HG02970 (cell line): ENCODE results near the gene FHOD3.

ENCODE experiments used
- ATAC-seq: cut with Tn5 transposase; IDR thresholded peaks from one replicate; pipeline ENCODE4 v1.9.1; 2021; ENCODE audit warnings: mild to moderate bottlenecking, moderate library complexity, moderate number of reproducible peaks; ENCODE audit not compliant: unreplicated experiment, low FRiP score

Gene FHOD3

DNA sequence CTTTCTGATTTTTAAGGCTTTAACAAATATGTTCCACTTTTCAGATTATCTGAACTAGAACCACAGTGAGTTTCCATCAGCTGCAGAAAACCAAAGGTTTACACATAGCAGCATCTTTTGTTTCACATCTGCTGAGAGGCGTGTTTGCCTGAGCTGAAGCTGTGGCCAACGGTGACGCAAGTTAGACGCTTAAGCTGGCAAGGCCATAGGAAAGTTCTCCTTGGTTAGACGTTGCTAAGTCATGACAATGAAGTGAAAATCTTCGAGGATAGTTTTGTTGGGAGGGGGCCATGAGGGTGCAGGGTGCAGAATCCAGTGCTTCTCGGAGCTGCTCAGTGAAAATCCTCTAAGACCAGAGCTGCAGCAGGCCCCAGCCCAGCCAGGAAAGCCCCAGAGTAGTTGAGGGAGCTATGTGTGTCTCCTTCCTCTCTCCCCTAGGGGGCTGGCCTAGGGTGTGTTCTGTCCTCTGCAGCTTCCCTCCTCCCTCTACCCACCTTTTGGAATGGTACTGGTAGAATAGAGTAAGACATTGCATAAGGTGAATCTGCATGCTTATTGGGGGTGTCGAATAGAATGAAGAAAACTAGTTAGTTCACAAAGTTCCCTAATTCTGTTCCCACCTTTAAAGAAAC, 105.4 kb downstream of the FHOD3 start:
- ATAC-seq, result no peak

DNA sequence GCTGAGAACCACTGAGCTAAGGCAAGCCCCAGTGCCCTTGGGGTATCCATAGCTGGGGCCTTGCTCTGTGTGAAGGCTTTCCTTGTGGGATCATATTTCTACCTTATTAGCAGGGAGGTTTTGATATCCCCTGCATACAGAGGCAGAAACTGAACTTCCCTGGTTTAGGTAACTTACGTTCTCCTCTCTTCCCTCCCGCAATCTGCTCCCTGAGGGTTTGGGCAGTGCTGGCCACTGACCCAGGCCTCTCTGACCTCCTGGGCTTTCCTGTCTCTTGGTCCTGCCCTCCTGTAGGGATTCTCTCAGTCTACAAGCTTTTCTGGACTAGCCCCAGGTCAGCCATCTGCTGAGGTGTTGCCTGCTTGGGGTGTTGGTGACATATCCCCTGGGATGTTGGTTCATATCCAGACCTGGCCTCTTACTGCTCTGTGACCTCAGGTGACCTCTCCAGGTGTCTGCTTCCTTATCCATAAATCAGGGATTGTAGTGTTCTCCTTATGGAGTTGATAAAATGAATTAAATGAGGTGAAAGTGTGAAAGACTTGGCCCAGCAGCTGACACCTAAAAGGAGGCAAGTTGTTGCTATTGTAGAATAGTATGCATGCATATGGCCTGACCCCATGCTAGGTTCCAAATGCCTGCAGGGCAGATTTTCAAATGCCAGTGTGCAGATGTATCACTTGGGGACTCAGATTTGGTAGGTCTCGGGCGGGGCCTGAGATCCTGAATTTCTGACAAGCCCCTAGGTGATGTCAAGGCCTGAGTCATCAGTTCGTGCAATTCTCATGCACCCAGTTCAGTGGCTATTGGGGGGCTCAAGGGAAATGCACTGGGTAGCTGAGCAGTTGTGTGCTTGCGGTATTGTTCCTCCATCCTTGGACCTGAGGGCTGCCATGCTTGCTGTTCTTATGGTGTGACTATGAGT, 106.6 kb downstream of the FHOD3 start:
- no peak for ATAC-seq

DNA sequence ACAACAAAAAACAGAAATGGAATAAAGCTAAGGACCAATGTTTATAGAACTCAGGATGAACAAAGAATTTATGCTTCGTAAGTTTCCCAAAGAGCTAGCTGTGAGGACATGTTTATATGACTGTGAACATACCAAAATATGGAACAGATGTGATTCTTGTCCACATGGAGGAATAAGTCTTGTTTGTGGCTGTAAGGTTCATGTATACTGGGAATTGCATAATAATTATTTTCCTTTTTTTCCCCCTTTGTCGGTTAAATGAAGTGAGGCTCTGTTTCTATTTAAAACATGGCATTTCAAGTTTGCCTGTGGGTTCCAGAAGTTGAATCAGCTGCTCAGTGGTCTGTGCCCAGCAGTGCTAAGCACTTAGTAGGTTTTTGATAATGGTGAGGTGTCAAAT, 108.1 kb downstream of the FHOD3 start:
- no peak for ATAC-seq

DNA sequence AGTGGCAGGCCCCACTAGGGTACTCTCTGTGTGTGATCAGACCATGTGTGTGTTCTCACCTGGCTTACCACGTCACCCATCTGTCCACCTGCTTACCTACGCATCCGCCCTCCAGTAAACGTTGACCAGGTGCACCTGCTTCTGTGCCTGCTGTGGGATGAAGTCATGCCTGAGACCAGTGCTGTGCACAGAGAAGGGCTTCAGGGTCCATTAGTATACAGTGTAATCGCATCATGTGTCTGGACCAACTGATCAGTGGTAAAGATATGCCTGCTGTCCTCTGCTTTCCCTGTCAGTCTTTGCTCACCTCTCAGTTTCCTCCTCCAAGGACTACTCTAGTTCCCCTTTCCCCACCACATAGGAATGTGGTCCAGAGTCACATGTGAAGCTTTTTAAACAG, 109.3 kb downstream of the FHOD3 start:
- no peak for ATAC-seq

DNA sequence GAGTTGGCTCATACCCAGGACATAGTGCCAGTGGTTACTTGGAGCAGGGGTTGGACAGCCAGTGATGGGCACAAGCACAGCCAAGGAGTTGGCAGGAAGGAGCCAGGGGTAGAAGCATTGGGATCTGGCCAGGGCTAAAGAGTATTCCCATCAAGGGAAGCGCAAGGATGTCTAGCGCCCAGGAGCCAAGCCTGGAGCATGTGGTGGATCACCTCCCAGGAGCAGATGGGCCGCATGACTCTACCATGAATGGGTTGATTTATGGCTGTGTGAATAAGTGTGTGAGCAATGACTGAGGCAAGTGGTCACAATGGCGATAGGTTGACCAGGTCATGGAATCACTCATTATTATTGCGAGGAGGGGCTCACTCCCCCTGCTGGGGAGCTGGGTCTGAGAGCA, 111.1 kb downstream of the FHOD3 start:
- ATAC-seq, result no peak

DNA sequence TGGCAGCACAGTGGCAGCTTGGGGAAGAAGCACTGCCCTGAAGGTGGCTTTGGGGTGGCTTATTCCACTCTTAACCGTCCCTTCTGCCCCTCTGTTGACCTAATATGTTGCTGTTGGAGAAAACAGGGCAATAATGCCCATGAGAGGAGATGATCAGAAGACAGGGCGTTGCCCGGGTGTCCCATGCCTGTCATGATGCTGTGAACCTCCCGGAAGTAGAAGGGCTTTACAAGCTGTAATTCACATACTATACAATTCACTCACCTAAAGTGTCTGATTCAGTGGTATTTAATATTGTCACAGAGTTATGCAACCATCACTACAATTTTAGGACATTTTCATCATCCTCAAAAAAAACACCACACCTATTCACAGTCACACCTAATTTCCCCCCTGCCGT, 112.3 kb downstream of the FHOD3 start:
- ATAC-seq, result no peak

DNA sequence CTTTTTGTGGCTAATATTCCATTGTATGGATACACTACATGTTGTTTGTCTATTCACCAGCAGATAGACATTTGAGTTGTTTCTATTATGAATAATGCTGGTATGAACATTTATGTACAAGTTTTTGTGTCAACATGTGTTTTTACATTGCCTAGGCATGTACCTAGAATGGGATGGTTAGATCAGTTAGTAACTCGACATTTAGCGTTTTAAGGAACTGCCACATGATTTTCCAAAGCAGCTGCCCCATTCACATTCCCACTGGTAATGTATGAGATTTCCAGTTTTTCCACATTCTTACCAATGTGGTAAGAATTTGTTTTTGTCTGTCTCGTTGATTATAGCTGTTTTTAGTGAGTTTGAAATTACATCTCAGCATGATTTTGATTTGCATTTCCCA, 112.8 kb downstream of the FHOD3 start:
- no peak for ATAC-seq

DNA sequence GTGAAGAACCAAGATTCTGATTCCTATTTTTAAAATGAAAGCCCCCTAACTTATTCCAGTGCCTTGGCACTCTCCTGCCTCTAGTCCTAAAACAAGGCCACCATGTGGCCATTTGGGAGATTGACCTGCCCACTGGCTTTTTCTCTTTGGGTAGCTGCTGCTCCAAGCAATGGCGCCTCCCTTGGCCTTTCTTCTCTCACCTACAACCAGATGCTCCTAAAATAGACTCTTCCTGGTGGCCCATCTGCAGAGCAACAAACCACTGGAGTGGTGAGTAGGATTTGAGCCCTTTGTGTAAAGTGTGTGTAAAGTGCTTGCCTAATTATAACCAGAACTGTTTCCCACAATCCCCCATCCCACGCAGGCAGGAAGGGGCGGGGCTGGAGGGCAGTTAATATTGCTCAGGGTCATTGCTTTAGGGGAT, 114.2 kb downstream of the FHOD3 start:
- ATAC-seq, result no peak

DNA sequence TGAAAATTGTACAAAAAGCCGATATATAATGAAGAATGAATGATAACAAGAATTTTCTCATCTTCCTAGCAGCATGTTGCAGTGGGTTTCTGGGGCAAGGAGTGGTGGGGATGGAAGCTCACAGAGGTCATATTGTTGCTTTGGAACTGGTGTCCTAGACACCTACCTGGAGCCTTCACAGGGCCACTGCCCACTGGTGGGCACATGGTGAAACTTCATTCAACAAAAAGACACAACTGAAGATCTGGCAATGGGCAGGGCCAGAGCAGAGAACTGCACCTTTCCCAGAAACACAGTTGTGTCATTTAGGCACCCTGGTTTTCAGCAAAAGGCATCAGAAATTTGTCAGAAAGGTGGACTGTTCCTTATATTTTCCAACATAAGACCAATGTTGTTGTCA, 115.3 kb downstream of the FHOD3 start:
- no peak for ATAC-seq

DNA sequence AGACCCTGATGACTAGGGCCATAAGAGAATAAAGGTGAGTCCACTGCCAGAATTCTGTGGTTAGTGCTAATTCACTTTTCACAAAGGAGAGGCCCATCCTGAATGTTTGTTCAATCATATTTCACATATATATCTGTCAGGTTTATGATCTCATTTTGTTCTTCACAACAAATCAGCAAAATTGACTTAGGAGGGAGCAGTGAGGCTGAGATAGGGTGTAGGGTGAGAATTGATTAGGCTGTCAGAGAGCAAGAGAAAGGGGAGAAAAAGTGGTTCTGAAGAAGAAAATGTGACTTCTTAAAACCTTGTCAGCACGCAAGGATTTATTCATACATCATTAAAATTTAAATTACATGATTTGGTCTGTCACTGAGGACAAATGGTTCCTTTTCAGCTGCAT, 117.7 kb downstream of the FHOD3 start:
- ATAC-seq, result no peak

DNA sequence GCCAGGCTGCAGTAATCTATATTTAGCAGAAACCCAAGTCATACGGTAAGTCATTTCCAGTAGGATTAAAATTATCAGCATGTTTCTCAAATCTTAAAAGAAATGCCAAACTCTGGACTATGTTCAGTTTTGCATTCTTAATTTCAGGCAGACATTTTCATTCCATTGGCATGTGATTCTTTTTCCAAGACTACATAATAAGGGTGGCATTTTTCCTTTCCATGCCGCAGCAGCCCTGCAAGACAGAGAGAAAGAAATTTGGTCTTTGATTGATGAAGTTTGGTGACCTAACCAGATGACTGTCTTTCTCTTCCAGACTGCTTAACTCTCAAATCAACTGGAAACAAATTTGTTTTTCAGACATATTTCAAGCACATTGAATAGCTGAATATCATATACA, 118.1 kb downstream of the FHOD3 start:
- ATAC-seq, result no peak

DNA sequence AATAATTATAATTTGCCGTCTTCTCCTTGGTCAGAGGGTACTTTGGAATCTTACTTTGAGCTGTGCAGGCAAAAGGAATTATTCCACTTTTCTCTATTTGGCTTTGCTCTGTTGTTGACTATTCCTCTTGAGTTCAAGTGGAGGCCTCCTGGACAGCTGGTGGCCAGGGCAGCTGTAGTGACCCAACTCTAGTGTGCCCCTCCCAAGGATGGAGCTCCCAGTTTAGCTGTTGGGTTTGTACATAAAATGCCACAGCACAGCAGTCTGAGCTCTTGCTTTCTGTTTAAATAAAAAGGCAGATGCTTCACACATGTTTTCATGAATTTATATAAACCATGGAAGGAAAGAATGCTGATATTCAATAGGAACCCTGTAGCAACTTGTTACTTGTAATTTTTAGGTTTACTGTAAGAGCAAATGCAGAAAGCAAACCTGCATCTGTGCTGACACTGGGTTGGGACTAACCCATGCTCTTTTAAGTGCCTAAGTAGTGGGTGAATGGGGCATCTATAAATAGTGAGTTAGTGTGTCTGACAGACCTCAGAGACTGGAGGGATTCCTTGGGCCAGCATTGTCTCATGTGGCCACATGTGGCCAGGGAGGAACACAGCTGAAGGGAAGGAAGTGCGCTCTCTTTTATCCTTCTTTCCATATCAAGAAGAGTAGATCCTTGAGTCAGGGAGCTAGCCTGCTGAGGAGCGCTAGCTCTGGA, 121.8 kb downstream of the FHOD3 start:
- no peak for ATAC-seq

DNA sequence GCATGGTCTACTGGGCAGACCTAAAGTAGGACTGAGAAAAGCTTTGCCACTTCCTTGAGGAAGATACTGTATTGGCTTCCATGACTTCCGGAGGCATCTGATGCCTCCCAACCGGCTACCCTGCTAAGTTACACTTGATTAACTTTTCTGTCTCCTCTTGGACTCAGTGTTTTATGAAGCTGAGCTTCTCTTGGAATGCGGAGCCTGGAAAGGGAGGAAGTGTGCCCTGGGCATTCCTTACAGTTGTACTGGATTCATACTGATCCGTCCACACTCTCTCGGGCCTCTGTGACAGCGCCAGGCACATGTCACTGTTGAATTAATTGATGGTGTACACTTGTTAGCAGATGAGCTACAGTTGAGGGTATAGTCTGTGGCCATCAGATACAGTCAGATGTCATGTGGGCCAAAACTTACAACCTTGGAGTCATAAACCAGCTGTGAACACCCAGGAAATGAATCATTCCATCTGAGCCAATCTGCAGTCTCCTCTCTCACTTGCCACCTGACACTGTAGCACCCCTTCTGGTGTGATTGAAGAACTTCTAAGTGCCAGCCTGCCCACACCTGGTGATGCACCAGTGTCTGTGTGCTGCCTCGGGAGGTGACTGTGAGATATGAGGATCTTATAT, 122.5 kb downstream of the FHOD3 start:
- ATAC-seq, result no peak

DNA sequence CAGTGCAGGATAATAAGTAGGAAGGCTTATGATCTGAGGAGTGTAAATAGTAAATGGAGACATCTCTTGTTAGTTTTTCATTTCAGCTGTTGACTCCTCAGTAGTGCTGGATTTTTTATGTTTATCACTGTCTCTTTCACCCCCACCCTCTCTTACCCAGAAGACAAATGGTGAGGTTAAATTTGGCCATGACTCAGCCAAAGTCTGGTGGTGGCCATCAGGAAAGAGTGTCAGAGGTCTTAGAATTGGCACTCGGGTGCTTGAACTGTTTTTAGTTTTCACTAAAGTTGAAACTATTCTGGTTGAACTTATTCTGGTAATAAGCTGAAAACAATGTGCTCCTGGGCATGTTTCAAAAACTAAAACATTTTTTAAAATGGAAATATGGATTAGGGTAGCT, 123.3 kb downstream of the FHOD3 start:
- ATAC-seq, result no peak

DNA sequence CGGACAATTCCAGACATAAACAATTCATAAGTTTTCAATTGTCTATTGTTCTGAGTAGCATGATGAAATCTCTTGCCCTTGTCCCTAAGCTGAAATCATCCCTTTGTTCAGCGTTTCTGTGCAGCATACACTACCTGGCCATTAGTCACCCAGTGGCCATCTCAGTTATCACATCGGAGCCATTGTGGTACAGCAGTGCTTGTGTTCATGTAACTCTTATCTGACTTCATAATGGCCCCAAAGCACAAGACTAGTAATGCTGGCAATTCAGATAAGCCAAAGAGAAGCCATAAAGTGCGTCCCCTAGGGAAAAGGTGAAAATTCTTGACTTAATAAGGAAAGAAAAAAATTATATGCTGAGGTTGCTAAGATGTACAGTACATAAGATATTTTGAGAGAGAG, 127.2 kb downstream of the FHOD3 start:
- ATAC-seq, result no peak

DNA sequence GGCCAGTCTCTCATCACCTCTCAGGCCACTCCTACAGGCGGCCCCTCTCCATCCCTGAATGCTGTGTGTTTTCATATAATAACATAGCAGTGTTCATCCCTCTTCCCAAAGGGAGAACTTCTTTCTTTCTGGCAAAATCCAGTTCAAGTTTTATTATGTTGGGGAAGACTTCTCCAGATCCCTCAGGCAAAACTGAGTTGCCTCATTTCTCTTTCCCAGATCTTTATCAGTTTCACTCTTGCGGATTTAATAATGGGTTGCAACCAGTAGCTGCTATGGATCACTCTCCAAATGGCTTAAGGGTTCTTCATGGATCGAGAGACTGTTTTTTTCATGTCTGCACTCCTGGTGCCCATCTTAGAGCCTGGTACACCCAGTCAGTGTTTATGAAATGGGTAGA, 129.9 kb downstream of the FHOD3 start:
- ATAC-seq, result no peak

DNA sequence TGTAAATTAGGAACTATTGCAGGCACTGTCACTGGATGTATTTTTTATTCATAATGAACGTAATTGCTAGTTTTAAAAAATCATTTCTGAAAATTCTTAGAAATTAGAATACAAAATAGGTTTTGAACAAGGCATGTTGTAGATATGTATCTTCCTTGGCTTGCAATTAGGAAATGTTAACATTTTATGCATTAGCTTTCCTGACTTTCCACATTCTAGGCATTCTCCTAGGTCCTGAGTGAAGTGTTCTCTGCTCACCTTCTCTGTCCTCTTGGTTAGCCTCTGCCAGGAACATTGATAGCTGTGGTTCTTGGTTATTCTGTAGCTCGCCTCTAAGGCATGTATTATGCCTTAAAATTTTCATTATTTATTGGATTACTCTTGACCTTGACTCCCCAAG, 130.3 kb downstream of the FHOD3 start:
- no peak for ATAC-seq

DNA sequence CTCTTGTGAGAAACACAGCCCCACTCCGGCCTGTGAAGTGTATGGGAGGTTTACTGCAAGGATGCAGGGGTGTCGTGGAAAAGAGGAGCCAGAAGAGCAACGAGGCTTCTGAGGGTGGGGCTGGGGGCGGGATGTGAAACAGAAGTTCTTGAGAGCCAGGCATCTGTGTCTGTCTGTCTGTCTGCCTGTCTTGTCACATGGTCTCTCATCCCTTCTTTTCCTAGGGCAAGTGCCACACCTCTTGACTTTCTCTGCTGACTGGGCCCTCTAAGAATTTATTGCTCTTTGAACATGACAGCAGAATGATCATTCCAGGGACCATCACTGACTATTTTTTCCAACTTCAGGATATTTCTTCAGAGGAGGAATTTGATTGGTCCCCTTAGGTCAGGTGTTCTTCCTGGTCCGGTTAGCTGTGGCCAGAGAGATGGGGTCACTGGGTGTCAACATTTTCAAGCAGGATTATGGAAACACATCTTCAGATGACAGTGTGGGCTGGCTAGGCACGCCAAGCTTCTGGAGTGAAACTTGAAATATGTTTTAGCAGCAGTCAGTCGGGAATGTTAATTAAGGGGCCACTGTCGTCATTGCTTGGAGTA, 131.0 kb downstream of the FHOD3 start:
- no peak for ATAC-seq

DNA sequence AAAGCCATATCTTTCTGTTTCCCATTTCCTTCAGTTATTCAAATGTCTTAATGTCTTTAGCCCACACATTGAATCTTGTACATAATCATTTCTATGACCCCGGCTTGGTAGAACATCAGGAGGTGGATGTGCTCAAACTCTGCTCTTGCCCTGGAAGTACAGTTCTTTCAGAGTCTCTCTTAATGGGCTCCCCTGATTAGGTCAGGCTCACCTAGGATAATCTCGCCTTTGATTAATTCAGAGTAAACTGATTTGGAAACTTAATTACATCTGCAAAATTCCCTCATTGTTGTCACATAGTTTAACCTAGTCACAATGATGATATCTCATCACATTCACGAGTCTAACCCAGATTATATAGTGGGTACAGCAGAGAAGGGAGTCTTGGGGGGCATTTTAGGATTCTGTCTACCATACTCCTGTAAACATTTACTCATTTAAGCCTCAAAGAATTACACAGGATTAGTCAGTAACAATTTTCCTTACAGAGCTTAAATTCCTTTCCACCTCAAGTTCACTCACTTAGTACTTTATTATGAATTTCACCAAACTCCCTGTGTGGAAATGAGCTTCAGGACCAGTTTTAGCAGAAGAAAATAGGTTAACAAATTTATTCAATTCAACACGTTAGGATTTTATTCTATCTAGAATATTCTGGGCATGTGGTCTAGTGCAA, 135.5 kb downstream of the FHOD3 start:
- ATAC-seq, result no peak

DNA sequence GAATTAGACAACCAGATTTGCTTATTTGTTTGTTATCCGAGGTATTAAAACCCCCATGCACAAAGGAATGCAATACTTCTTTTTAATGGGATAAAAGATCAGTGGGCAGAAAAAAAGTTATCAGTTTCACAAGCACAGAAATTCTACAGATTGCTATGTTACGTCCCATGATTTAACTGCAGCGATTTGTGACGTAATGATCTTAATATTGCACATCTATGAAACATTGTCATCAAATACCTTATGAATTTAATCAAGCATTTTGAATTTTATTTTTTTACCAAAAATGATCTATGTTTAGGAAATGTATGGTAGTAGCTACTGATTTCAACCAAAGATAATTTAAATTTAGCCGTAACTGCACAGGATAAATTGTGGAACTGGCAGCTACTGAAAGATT, 138.9 kb downstream of the FHOD3 start:
- ATAC-seq, result no peak
